HEK293 (cell line): ENCODE results near the gene TBC1D8.

Source experiments
- CTCF ChIA-PET: fragments of 350-600 bp; formaldehyde crosslinking; extraction: SDS; loops from one replicate; lab custom pipeline; 2021; ENCODE audit warnings: antibody characterized with exemption; lab: Yijun Ruan, JAX
- POLR2A ChIA-PET: fragments of 300-600 bp; formaldehyde crosslinking; extraction: SDS; loops from one replicate; lab custom pipeline; 2020; ENCODE audit warnings: antibody characterized with exemption, inconsistent platforms; lab: Yijun Ruan, JAX
- H3K27ac ChIP-seq: fragments of 200-500 bp; sonication (Bioruptor generic); 2 replicates; pipeline ENCODE4 v1.5.1; 2014; ENCODE audit warnings: low read depth, low read length, control low read depth, inconsistent platforms; ENCODE audit errors: extremely low read depth
- H3K36me3 ChIP-seq, 2 experiments: fragments of 200-500 bp in 1 of 2; sonication (Bioruptor generic) in 1 of 2; 1 replicate in 1 of 2; 2 replicates in 1 of 2; pipeline ENCODE4 v1.5.1; 2014 to 2017; ENCODE audit warnings: inconsistent platforms in 2 of 2, low read length in 2 of 2; ENCODE audit not compliant: control insufficient read depth in 2 of 2, insufficient read depth in 1 of 2
- H3K4me1 ChIP-seq: fragments of 200-500 bp; sonication (Bioruptor generic); 2 replicates; pipeline ENCODE4 v1.5.1; 2014; ENCODE audit warnings: mild to moderate bottlenecking, low read length, inconsistent platforms; ENCODE audit not compliant: control insufficient read depth, insufficient read depth
- H3K4me3 ChIP-seq: 2 replicates; pipeline ENCODE4 v1.5.1; 2011; ENCODE audit warnings: low read depth, mild to moderate bottlenecking, control low read depth, low read length, moderate library complexity
- H3K9me3 ChIP-seq: fragments of 200-500 bp; sonication (Bioruptor generic); 2 replicates; pipeline ENCODE4 v1.5.1; 2014; ENCODE audit warnings: low read depth, low read length, inconsistent platforms; ENCODE audit not compliant: control insufficient read depth, insufficient read depth
- MZF1 ChIP-seq: fragments of 450-650 bp; formaldehyde crosslinking; IDR thresholded peaks from 2 replicates; pipeline ENCODE4 v1.5.1; 2017; ENCODE audit warnings: missing biosample characterization, missing genetic modification characterization, borderline replicate concordance
- PRDM2 ChIP-seq: fragments of 450-650 bp; formaldehyde crosslinking; IDR thresholded peaks from 2 replicates; pipeline ENCODE4 v1.5.1; 2016; ENCODE audit warnings: missing biosample characterization, missing genetic modification characterization, borderline replicate concordance
- ZNF169 ChIP-seq: fragments of 450-650 bp; formaldehyde crosslinking; IDR thresholded peaks from 2 replicates; pipeline ENCODE4 v1.5.1; 2016; ENCODE audit warnings: missing biosample characterization, missing genetic modification characterization
- ZNF184 ChIP-seq: fragments of 450-650 bp; IDR thresholded peaks from 2 replicates; pipeline ENCODE4 v1.5.1; 2018; ENCODE audit warnings: missing biosample characterization, mild to moderate bottlenecking, missing genetic modification characterization
- ZNF221 ChIP-seq: fragments of 450-650 bp; formaldehyde crosslinking; IDR thresholded peaks from 2 replicates; pipeline ENCODE4 v1.5.1; 2017; ENCODE audit warnings: missing biosample characterization, missing genetic modification characterization, borderline replicate concordance
- ZNF274 ChIP-seq, 2 experiments: fragments of 200-500 bp in 1 of 2; fragments of 450-650 bp in 1 of 2; sonication (Bioruptor generic) in 1 of 2; formaldehyde crosslinking in 1 of 2; IDR thresholded peaks; 2 replicates each; pipeline versions ENCODE4 v1.5.1 to v1.6.1; 2014 to 2016; ENCODE audit warnings: borderline replicate concordance in 1 of 2, inconsistent platforms in 1 of 2, low read length in 1 of 2, missing biosample characterization in 1 of 2, missing genetic modification characterization in 1 of 2
- ZNF292 ChIP-seq: fragments of 450-650 bp; formaldehyde crosslinking; IDR thresholded peaks from 2 replicates; pipeline ENCODE4 v1.5.1; 2016; ENCODE audit warnings: low read depth, missing biosample characterization, missing genetic modification characterization, borderline replicate concordance
- ZNF501 ChIP-seq: fragments of 450-650 bp; formaldehyde crosslinking; IDR thresholded peaks from 2 replicates; pipeline ENCODE4 v1.5.1; 2016; ENCODE audit warnings: missing biosample characterization, missing genetic modification characterization
- ZNF623 ChIP-seq: fragments of 450-650 bp; formaldehyde crosslinking; IDR thresholded peaks from 2 replicates; pipeline ENCODE4 v1.5.1; 2016; ENCODE audit warnings: missing biosample characterization, missing genetic modification characterization
- TF ChIP-seq, protein P1 (sequence below): fragments of 450-650 bp; IDR thresholded peaks from 2 replicates; pipeline ENCODE4 v1.5.1; 2018; ENCODE audit warnings: missing biosample characterization, missing genetic modification characterization

The TBC1D8 gene

DNA sequence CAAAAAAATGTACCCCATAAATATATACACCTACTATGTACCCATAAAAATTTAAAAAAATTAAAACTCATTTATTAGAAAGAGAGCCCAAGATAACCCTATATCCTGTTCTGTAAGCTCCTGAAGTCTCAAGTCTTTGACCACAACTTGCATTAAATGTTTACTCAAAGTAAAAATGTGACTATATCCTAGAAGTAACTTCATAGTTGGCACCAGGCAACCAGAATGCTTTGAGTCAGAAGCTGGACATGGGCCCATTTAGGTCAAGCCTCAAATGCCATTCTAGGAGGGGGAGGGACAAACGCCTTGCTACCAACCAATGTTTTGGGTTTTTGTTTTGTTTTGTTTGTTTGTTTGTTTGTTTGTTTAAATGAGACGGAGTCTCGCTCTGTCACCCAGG is 9.3 kb upstream of the TBC1D8 start (continued):
- TF ChIP-seq, protein P1, sequence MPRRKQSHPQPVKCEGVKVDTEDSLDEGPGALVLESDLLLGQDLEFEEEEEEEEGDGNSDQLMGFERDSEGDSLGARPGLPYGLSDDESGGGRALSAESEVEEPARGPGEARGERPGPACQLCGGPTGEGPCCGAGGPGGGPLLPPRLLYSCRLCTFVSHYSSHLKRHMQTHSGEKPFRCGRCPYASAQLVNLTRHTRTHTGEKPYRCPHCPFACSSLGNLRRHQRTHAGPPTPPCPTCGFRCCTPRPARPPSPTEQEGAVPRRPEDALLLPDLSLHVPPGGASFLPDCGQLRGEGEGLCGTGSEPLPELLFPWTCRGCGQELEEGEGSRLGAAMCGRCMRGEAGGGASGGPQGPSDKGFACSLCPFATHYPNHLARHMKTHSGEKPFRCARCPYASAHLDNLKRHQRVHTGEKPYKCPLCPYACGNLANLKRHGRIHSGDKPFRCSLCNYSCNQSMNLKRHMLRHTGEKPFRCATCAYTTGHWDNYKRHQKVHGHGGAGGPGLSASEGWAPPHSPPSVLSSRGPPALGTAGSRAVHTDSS, result no peak

DNA sequence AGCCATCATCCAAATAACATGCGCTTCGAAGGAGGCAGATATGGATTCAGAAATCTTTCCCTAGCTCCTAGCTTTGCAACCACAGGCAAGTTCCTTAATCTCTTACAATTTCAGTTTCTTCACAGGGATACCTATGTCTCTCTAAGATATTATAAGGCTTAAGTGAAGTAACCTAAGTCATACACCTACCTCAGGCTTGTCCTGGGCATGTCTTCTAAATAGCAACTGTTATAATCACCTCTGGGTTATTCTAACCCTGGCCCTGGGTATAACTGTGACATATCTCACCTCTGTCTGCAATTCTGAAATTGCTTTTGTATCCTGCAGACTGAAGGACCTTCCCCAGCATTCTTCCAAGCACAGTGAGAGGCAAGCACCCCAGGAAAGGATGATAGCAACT is 8.3 kb upstream of the TBC1D8 start:
- no peaks in the 10 kb centered on the region for H3K9me3 ChIP-seq
- H3K4me3 ChIP-seq, result no peak overlapping the region
- no peaks in the 10 kb centered on the region for H3K36me3 ChIP-seq
- no peaks in the 10 kb centered on the region; the same call in 1 of the 2 replicates for H3K4me1 ChIP-seq
- H3K27ac ChIP-seq, result no peak overlapping the region
- ChIA-PET CTCF (interaction anchor here (0.7 to 1.6 kb wide), 4 partner anchors 11 to 50 kb away, joined by 3 to 5 read pairs (median 4); no protein-coding TSS in a partner anchor), POLR2A (no interaction called here)
- TF ChIP-seq ZNF501 (tag by site-specific recombination) (no peak), ZNF623 (tag by site-specific recombination) (no peak), ZNF169 (tag by site-specific recombination) (no peak), ZNF292 (tag by site-specific recombination) (no peak), MZF1 (tag by site-specific recombination) (no peak)

DNA sequence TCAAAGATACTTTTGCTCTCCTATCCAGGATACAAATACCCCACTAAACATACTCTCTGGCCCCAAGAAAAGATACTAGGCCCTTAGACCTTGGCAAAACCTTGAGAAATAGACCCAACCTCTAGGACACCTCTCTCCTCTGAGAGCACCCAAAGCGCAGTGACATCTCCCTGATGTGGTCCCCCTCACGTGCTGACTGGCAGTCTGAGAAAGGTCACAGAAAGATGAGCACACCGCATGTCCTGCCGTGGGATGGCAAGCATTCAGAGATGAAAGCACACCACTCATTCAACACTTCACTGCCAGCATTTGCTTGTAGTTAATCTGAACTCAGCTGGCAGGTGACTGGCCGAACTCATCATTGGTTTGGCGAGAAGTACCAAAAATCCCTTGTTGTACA is 6.1 kb upstream of the TBC1D8 start:
- POLR2A ChIA-PET, result no interaction called here
- H3K27ac ChIP-seq, result no peak overlapping the region

More for the DNA sequence above, 6.1 kb upstream of the TBC1D8 start:
- H3K9me3 ChIP-seq, result no peaks in the 10 kb centered on the region
- no peak overlapping the region for H3K4me3 ChIP-seq
- H3K36me3 ChIP-seq, result no peaks in the 10 kb centered on the region
- TF ChIP-seq PRDM2 (tag by site-specific recombination), result no peak
- TF ChIP-seq ZNF184 (tag by site-specific recombination), result no peak
- no peak for TF ChIP-seq ZNF274 (IDR thresholded peaks at IDR 0.05; ENCODE audit: low read length)
- TF ChIP-seq ZNF274 (tag by site-specific recombination; IDR thresholded peaks at IDR 0.05; ENCODE audit: borderline replicate concordance), result no peak
- no peak for TF ChIP-seq ZNF221 (tag by site-specific recombination)
- CTCF ChIA-PET, result no interaction called here
- no peaks in the 10 kb centered on the region for H3K4me1 ChIP-seq
